HG02852 (cell line): ENCODE measurements around the gene TFCP2.

Experiments used
- ATAC-seq: cut with Tn5 transposase; IDR thresholded peaks from one replicate; pipeline ENCODE4 v1.9.1; 2021; ENCODE audit warnings: mild to moderate bottlenecking, moderate library complexity; ENCODE audit not compliant: unreplicated experiment

Gene TFCP2

DNA sequence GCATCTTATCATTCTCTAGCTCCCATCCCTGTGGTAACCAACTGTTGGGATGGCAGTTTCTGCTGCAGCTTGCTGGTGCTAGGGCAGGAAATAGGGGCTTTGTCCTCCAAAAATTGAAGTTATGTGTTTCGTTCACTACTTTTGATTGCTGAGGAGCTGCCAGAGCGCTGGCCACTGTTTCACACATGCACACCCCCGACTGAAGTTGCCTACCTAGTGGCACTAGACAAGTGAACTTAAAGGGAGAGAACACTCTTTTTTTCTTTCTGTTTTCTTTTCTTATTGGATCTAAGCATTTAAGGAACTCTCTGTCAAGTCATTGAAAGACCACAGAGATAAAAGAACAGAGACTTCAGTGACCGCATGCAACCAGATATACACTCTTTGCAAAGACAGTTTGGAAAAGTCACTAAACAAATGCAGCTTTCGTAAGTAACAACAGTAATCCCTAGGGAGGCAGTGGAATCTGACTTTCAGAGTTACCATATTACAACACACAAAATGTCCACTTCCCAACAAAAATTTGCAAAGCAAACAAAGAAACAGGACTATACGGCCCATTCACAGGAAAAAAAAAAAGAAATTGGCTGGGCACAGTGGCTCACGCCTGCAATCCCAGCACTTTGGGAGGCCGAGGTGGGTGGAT is 12.0 kb downstream of the TFCP2 start:
- ATAC-seq = no peak

DNA sequence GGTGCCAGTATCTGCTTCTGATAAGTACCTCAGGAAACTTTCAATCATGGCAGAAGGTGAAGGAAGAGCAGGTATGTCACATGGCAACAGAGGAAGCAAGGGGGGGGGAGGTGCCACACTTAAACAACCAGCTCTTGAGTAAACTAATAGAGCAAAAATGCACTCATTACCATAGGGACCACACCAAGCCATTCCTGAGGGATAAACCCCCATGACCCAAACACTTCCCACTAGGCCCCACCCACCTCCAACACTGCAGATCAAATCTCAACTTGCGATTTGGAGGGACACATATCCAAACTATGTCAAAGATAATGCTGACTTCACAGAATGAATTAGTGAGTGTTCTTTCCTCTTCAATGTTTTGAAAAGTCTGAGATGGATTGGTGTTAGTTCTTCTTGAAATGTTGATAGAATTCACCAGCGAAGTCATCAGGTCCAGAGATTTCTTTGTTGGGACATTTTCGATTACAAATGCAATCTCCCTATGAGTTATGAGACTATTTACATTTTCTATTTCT is 16.6 kb downstream of the TFCP2 start:
- ATAC-seq = no peak

- ATAC-seq = no peak
Measured at GRCh38 chr12:51152953-51153352, 20.0 kb downstream of the TFCP2 start.

- no peak for ATAC-seq
Measured at GRCh38 chr12:51150777-51151176, 22.2 kb downstream of the TFCP2 start.

DNA sequence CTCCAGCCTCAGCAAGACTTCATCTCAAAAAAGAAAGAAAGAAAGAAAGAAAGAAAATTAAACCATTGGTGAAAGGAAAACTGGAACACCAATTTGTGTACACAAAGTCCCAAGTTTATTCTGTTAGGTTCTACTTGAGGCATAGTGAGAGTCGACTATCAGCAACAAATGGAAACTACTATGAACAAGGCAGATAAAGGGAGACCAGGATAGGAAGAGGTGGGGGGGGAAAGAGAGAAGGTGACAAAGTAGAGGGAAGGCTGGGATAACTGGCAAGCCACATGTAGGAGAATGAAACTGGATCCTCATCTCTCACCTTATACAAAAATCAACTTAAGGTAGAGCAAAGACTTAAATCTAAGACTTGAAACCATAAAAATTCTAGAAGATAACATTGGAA is 25.6 kb downstream of the TFCP2 start:
- no peak for ATAC-seq

GRCh38 chr12:51139292-51139844 is 33.6 kb downstream of the TFCP2 start:
- no peak for ATAC-seq

GRCh38 chr12:51132693-51133092 is 40.2 kb downstream of the TFCP2 start:
- ATAC-seq = no peak

- ATAC-seq = no peak
Measured at GRCh38 chr12:51131745-51132521, 41.0 kb downstream of the TFCP2 start.

GRCh38 chr12:51128919-51129318 is 44.0 kb downstream of the TFCP2 start:
- no peak for ATAC-seq

- no peak for ATAC-seq
Measured at GRCh38 chr12:51127050-51127729, 45.7 kb downstream of the TFCP2 start.

GRCh38 chr12:51126297-51126696 is 46.6 kb downstream of the TFCP2 start:
- no peak for ATAC-seq

DNA sequence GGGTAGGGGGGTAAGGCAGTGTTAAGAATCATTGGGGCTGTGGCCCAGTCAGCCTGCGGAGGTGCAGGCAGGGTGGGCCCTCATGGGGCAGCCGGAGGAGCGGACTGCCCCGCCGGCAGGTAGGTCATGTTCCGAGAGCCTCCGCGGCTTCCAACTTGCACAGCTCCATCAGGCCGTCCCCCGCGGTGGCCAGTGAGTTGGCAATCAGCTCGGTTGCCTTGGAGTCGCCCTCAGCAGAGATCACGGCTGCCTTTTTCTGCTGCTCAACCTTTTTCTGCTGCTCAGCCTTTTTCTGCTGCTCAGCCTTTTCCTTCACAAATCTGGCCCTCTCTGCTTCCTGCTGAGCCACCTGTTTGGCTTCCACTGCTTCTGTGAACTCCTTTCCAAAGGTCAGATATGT is 48.4 kb downstream of the TFCP2 start:
- ATAC-seq = no peak

DNA sequence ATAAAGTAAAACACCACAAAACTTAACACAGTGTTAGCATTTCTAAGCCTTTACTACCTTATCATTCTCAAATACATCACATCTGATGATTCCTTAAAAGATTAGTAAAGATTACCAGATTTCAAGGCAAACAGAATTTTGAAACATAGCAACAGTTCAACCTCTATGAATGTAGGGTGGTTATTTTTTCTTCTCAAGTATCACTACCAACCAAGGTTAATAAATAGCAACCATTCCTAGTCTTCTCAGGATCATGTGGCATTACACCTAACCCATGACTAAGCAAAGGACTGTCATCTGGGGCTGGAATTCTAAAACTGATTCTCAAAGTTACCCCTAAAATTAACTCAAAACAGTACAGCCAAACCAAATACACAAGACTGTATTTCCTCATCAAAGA is 50.1 kb downstream of the TFCP2 start:
- ATAC-seq = no peak

GRCh38 chr12:51118706-51119105 is 54.2 kb downstream of the TFCP2 start:
- ATAC-seq = no peak

GRCh38 chr12:51115533-51115932 is 57.4 kb downstream of the TFCP2 start:
- ATAC-seq = no peak

DNA sequence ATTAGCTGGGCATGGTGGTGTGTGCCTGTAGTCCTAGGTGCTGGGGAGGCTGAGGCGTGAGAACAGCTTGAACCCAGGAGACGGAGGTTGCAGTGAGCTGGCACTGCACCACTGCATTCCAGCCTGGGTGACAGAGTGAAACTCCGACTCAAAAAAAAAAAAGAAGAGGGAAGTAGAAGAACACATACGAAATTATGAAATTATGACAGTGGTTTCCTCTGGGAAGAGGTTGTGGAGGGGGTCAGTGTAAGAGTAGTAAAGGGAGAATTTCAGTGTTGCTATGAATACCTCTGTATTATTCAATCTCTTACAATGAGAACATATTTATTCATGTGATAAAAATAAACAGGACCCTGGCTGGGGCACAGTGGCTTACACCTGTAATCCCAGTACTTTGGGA is 64.8 kb downstream of the TFCP2 start:
- ATAC-seq = no peak

DNA sequence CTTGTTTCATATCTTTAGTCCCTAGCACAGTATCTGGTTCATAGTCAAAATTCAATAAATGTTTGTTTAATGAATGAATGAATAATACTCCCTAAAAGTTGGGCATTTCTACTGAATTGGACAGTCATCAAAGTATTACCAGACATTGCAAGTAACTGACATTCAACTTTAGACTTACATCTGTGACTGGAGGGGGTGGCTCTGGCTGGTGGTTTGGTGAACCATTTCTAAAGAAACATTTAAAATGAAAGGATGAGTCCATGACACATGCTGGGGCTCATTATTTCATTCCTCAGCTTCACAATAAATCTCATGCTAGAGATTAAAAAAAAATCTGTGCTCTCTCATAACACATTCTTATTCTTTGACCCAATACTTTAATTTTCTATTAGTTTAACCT is 69.0 kb downstream of the TFCP2 start:
- no peak for ATAC-seq

- ATAC-seq = no peak
Measured at GRCh38 chr12:51098611-51099010, 74.3 kb downstream of the TFCP2 start.

GRCh38 chr12:51090705-51091229 is 82.2 kb downstream of the TFCP2 start:
- ATAC-seq = no peak

- no peak for ATAC-seq
Measured at GRCh38 chr12:51087818-51088217, 85.1 kb downstream of the TFCP2 start.

GRCh38 chr12:51086933-51087332 is 86.0 kb downstream of the TFCP2 start:
- ATAC-seq = no peak
